Heart left ventricle (tissue), 16 donors: ENCODE results near the gene ZNF445. TPM values are rescaled to one million over a fixed set of nuclear protein-coding genes. Genes with fewer than 3 reads are reported as not detected.
"Not testable (repeated sequence)": the region's sequence is repeated elsewhere in the genome, so short reads cannot be mapped to it uniquely, and the experiment has no call there.

Source experiments
- ATAC-seq, 4 donors: fragments of 200-7000 bp; cut with Tn5 transposase; one replicate each; pipeline ENCODE4 v1.9.1; 2020 to 2022; ENCODE audit warnings: moderate library complexity in 4 of 4, mild to moderate bottlenecking in 3 of 4, moderate number of reproducible peaks in 1 of 4
- DNase-seq, 5 donors: peaks; one replicate each; pipeline ENCODE4 v3.0.0-alpha.2; 2020
- H3K27ac ChIP-seq, 12 donors: fragments of 200-600 bp; sonication (generic) in 4 of 12; one replicate each; pipeline versions ENCODE4 v1.5.0 to v1.8.0; 2016 to 2022; ENCODE audit warnings: mild to moderate bottlenecking in 2 of 12
- H3K27me3 ChIP-seq, 9 donors: fragments of 200-600 bp; sonication (generic) in 2 of 9; one replicate each; pipeline versions ENCODE4 v1.5.1 to v1.8.0; 2016 to 2022; ENCODE audit warnings: mild to moderate bottlenecking in 3 of 9
- H3K36me3 ChIP-seq, 9 donors: fragments of 200-600 bp; sonication (generic) in 2 of 9; one replicate each; pipeline versions ENCODE4 v1.5.0 to v1.8.0; 2018 to 2022; ENCODE audit warnings: mild to moderate bottlenecking in 2 of 9
- H3K4me1 ChIP-seq, 12 donors: fragments of 200-600 bp; sonication (generic) in 4 of 12; one replicate each; pipeline versions ENCODE4 v1.5.0 to v1.8.0; 2016 to 2022; ENCODE audit warnings: mild to moderate bottlenecking in 3 of 12
- H3K4me3 ChIP-seq, 12 donors: fragments of 200-600 bp; sonication (generic) in 4 of 12; one replicate each; pipeline versions ENCODE4 v1.5.0 to v1.8.0; 2017 to 2022; ENCODE audit warnings: mild to moderate bottlenecking in 9 of 12, moderate library complexity in 4 of 12
- H3K9me3 ChIP-seq, 12 donors: fragments of 200-600 bp; sonication (generic) in 4 of 12; one replicate each; pipeline versions ENCODE4 v1.5.0 to v1.8.0; 2016 to 2022; ENCODE audit warnings: mild to moderate bottlenecking in 1 of 12
- CTCF ChIP-seq, 12 donors: fragments of 200-600 bp; sonication (generic) in 4 of 12; IDR thresholded peaks; one replicate each; pipeline versions ENCODE4 v1.5.0 to v1.8.0; 2018 to 2022; ENCODE audit warnings: antibody characterized with exemption in 12 of 12, mild to moderate bottlenecking in 5 of 12
- POLR2A ChIP-seq, 2 donors: fragments of 450-650 bp; IDR thresholded peaks; one replicate each; pipeline ENCODE4 v1.6.1; 2017; ENCODE audit warnings: antibody characterized with exemption in 2 of 2, mild to moderate bottlenecking in 2 of 2, moderate library complexity in 2 of 2
- WGBS, 4 donors: extraction: QIAGEN DNeasy Blood & Tissue Kit in 2 of 4; methylation state at CpG; one replicate each; pipeline versions ENCODE4 v1.1.5 to v1.1.7; 2013 to 2018; 5-methylcytosine and 5-hydroxymethylcytosine counted together
- intact Hi-C, 10 donors: fragments of 100-400 bp; cut with DNase I; formaldehyde crosslinking; loops; one replicate each; pipeline versions ENCODE4 v1.11.1 to v1.14.2; 2022
- polyA plus RNA-seq, 2 donors: library from polyadenylated mRNA; stranded (reverse); fragments of 200-250 nt; gene quantifications; one replicate each; pipeline ENCODE4 v1.2.3, GENCODE V29; 2013
- total RNA-seq, 9 donors: library from RNA; depleted of rRNA in 2 of 9; stranded (reverse); fragments of >200 nt in 2 of 9; fragmentation: NEBNext Ultra II Directional in 3 of 9; extraction: Animal tissue kit (Norgen Biotek cat#: 25700) in 3 of 9; gene quantifications; one replicate each; pipeline versions ENCODE4 v1.1.0 to v1.2.4, GENCODE V29; 2016 to 2023
- donor health status: ischemic (EF 13 %, LVEDD 7.1; RV severe dilation, severe dysfunction).
- donor health status: healthy with polysubstance abuse.
- donor health status: DM: no; HTN: yes; CAD: no.
- donor health status: DM: no; HTN: no; CAD: no.
- donor health status: ischemic (EF 25% LVEDD 6.9; RV normal size, moderate dysfunction).
- donor health status: ischemic (EF 25% LVEDD 5.7; RV mildly dilated, moderate dysfunction).
- donor health status: healthy.
- donor health status: DM: yes; HTN: yes; CAD: no.
- donor health status: ischemic (EF 35%, LVEDD 5.7; RV mildly dilated, moderate dysfunction).
- donor health status: nonischemic (EF 11% LVEDD 7.7; RV severe dilation, severe dysfunction).
- donor health status: DM: yes; HTN: yes; CAD: no.
- donor health status: PGD.
- donor health status: ischemic (EF 29% LVEDD 5.4; RV normal size, mild dysfunction).
- donor health status: nonischemic (EF 23%, LVEDD 6.1; RV moderate dilation, normal function).

ZNF445 gene
- total and polyA plus RNA-seq, 11 donors = 4.9 to 19.9 (median 11.0) TPM

DNA sequence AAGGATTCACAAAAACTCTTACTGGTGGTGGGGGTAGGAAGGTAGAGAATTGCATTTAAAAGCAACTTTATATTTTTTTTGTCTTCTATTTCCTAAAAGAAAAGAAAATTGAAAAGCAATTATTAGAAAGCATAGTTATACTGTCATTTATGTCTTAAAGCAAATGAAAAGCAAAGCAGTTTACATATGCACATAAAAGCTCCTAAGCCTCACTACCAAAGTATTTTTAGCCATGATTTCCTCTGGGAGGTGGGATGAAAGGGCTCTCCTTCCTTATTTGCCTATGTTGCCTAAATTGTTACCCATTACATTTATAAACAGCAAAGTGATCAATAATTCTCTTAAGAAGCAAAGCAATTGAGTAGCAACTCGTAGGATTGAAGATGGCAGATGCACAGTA is 7.0 kb downstream of the ZNF445 start:
- WGBS, 4 donors = 71 to 88% (median 84%) methylated on average over 1 of the region's 1 CpG
- Histone ChIP-seq H3K27me3 (no peaks in the 10 kb centered on the region), H3K27ac (no peak overlapping the region), H3K4me1 (peaks cover 0 to 21% (median 7%) of the 10 kb centered on the region in 12 donors), H3K9me3 (no peaks in the 10 kb centered on the region), H3K36me3 (peaks cover 0 to 33% (median 18%) of the 10 kb centered on the region in 9 donors), H3K4me3 (no peak overlapping the region)
- intact Hi-C loops = loop anchor here in 4 of 10 donors (10.0 kb wide), 2 partner anchors 136 to 146 kb away; partner anchors contain the start of gene TCAIM (in 1 of the 4)
- DNase-seq (no peak), ATAC-seq (no peak)
- TF ChIP-seq POLR2A (IDR thresholded peaks at IDR 0.05) (no peak), CTCF (IDR thresholded peaks at IDR 0.05) (no peak)

GRCh38 chr3:44469914-44470313 is 7.6 kb downstream of the ZNF445 start:
- 74 to 76% (median 75%) methylated on average over 5 of the region's 5 CpGs for whole genome bisulfite sequencing, 4 donors
- H3K4me3 ChIP-seq = no peak overlapping the region
- ATAC-seq (no peak), DNase-seq (no peak)
- peaks cover 0 to 20% (median 5%) of the 10 kb centered on the region in 12 donors for H3K4me1 ChIP-seq
- peaks cover 0 to 38% (median 19%) of the 10 kb centered on the region in 9 donors for H3K36me3 ChIP-seq
- no peak overlapping the region for H3K27ac ChIP-seq
- TF ChIP-seq CTCF (IDR thresholded peaks at IDR 0.05) (no peak), POLR2A (IDR thresholded peaks at IDR 0.05) (no peak)
- no peaks in the 10 kb centered on the region for H3K9me3 ChIP-seq
- H3K27me3 ChIP-seq = no peaks in the 10 kb centered on the region
- intact Hi-C loops = loop anchor here in 4 of 10 donors (10.0 kb wide), 2 partner anchors 135 to 145 kb away; partner anchors contain the start of gene TCAIM (in 1 of the 4)

DNA sequence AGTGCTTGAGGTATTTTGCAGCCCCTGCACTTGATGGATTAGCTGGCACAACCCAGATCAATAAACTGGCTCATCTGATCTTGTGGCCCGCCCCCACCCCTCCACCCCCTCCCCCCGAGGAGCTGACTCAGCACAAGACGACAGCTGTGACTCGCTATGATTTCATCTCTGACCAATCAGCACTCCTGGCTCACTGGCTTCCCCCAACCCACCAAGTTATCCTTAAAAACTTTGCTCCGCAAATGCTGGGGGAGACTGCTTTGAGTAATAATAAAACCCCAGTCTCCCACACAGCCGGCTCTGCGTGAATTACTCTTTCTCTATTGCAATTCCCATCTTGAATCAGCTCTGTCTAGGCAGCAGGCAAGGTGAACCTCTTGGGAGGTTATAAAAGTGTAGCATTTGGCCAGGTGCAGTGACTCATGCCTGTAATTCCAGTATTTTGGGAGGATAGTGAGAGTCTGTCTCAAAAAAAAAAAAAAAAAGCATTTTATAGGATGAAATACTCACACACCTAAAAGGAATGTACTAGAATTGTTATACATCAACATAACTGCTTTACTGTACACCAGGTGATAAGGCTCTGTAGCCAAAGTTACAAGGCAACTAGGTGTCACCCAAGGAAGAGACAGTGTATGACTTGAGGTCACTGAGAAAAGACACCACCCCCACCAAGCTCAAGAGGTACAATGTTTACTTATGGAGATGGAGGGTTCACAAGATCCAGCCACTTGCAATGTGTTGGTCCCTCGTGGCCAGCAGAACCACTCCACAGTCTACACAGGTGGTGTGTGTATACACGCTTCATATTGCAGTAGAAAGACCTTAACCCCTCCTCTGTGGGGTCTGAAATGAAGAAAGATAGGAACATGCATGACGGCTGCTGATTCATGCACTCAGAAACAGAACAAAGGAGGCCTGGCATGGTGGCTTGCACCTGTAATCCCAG is 8.6 kb downstream of the ZNF445 start:
- H3K4me3 ChIP-seq = no peak overlapping the region
- H3K36me3 ChIP-seq = peaks cover 0 to 49% (median 27%) of the 10 kb centered on the region in 9 donors
- no peak for DNase-seq
- WGBS, 4 donors = 73 to 85% (median 83%) methylated on average over 9 to 10 of the region's 10 CpGs
- intact Hi-C loops = no loop called here
- no peak overlapping the region for H3K27ac ChIP-seq
- H3K27me3 ChIP-seq = no peaks in the 10 kb centered on the region
- peaks cover 0 to 20% (median 5%) of the 10 kb centered on the region in 12 donors for H3K4me1 ChIP-seq
- TF ChIP-seq POLR2A (IDR thresholded peaks at IDR 0.05) (no peak), CTCF (IDR thresholded peaks at IDR 0.05) (no peak)
- ATAC-seq = no peak
- H3K9me3 ChIP-seq = no peaks in the 10 kb centered on the region

DNA sequence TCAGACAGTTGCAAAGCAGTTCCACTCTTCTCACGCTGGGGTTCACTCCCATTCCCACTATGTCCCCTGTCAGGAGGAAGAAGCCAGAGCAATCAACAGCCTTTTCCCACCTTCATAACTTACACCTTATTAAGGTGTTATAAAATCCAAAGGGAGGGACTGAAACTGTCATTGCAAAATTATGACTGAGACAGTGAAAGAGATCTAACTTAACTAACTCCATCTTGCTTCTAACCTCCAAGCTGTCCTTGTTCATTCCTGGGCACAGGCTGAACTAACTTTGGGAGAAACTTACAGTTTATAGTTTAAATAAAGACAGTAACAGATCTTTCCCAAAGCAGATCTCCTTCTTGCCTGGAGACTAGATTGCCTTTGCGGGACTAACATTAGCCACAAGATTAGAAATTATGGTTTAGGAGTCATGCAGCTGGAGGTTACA is 9.4 kb downstream of the ZNF445 start:
- H3K4me3 ChIP-seq, H3K9me3 ChIP-seq, H3K27ac ChIP-seq, ATAC-seq, DNase-seq, intact Hi-C loops, H3K27me3 ChIP-seq: not testable (repeated sequence)
- H3K4me1 ChIP-seq = peaks cover 0 to 20% (median 5%) of the 10 kb centered on the region in 12 donors
- peaks cover 0 to 56% (median 34%) of the 10 kb centered on the region in 9 donors for H3K36me3 ChIP-seq
- 91 to 96% (median 94%) methylated on average over 2 of the region's 2 CpGs for WGBS, 4 donors
